GM10266 (cell line): ENCODE data around the gene TEDC1.

ENCODE experiments used
- DNase-seq: peaks from one replicate; pipeline ENCODE4 v3.0.0; 2012; ENCODE audit errors: extremely low spot score
- CTCF ChIP-seq: IDR thresholded peaks from 2 replicates; pipeline ENCODE4 v1.5.1; 2012; ENCODE audit warnings: mild to moderate bottlenecking, low read depth; ENCODE audit not compliant: control insufficient read depth, insufficient read depth; ENCODE audit errors: missing control alignments

Gene TEDC1

GRCh38 chr14:105446971-105447370, 44.1 kb upstream of the TEDC1 start:
- TF ChIP-seq CTCF = no peak
- DNase-seq = no peak

- no peak for DNase-seq
- TF ChIP-seq CTCF = no peak
Measured at GRCh38 chr14:105447651-105448640, 43.1 kb upstream of the TEDC1 start.

- peak; percentile 79 for TF ChIP-seq CTCF
- DNase-seq = peak; percentile 92
Measured at GRCh38 chr14:105448706-105449111, 42.3 kb upstream of the TEDC1 start.

GRCh38 chr14:105449276-105450122, 41.5 kb upstream of the TEDC1 start:
- no peak for DNase-seq
- no peak for TF ChIP-seq CTCF

GRCh38 chr14:105450123-105450505, 40.9 kb upstream of the TEDC1 start:
- no peak for TF ChIP-seq CTCF
- no peak for DNase-seq

- no peak for DNase-seq
- TF ChIP-seq CTCF = no peak
Measured at GRCh38 chr14:105450864-105451720, 40.0 kb upstream of the TEDC1 start.
